Neural cell (in vitro differentiated cells): ENCODE measurements around the gene ACP4. TPM values are rescaled to one million over a fixed set of nuclear protein-coding genes. Genes with fewer than 3 reads are reported as not detected.

ENCODE experiments used
- H2AFZ ChIP-seq: fragments of 200-600, 300-800 bp; sonication (generic), shearing (Covaris generic); 2 replicates; pipeline ENCODE4 v1.6.0; 2014; ENCODE audit warnings: low read depth, mild to moderate bottlenecking, antibody characterized with exemption, low read length, moderate library complexity
- H3F3A ChIP-seq: fragments of 200-600 bp; shearing (Covaris generic); 2 replicates; pipeline ENCODE4 v1.6.1; 2016; ENCODE audit warnings: mild to moderate bottlenecking, moderate library complexity, mixed read lengths, antibody characterized with exemption, low read length; ENCODE audit not compliant: insufficient read depth, poor library complexity, severe bottlenecking
- H3K27ac ChIP-seq: fragments of 200-600, 300-800 bp; sonication (generic), shearing (Covaris generic); 2 replicates; pipeline ENCODE4 v1.5.1; 2014; ENCODE audit warnings: mild to moderate bottlenecking, low read length, moderate library complexity
- H3K27me3 ChIP-seq: fragments of 300-800, 200-600 bp; sonication (generic), shearing (Covaris generic); 2 replicates; pipeline ENCODE4 v1.6.0; 2014; ENCODE audit warnings: mild to moderate bottlenecking, low read depth, low read length, moderate library complexity; ENCODE audit not compliant: insufficient read depth
- H3K36me3 ChIP-seq: fragments of 300-800, 200-600 bp; sonication (generic), shearing (Covaris generic); 2 replicates; pipeline ENCODE4 v1.5.1; 2014; ENCODE audit warnings: mild to moderate bottlenecking, antibody characterized with exemption, low read length, moderate library complexity; ENCODE audit not compliant: insufficient read depth
- H3K4me2 ChIP-seq: fragments of 300-800, 200-600 bp; sonication (generic), shearing (Covaris generic); 2 replicates; pipeline ENCODE4 v1.6.0; 2014; ENCODE audit warnings: mild to moderate bottlenecking, low read length
- H3K4me3 ChIP-seq: fragments of 300-800, 200-600 bp; sonication (generic), shearing (Covaris generic); 2 replicates; pipeline ENCODE4 v1.5.1; 2014; ENCODE audit warnings: mild to moderate bottlenecking, low read length, moderate library complexity
- H3K79me2 ChIP-seq: fragments of 200-600 bp; shearing (Covaris generic); replicated peaks from 2 replicates; pipeline ENCODE4 v1.6.0; 2014; ENCODE audit warnings: mild to moderate bottlenecking, low read length, moderate library complexity; ENCODE audit not compliant: insufficient read depth
- H3K9ac ChIP-seq: fragments of 300-800, 200-600 bp; sonication (generic), shearing (Covaris generic); 2 replicates; pipeline ENCODE4 v1.6.1; 2016; ENCODE audit warnings: mild to moderate bottlenecking, low read length, mixed read lengths
- H3K9me2 ChIP-seq: fragments of 200-600 bp; shearing (Covaris generic); 2 replicates; pipeline ENCODE4 v1.6.1; 2016; ENCODE audit warnings: mild to moderate bottlenecking, low read length, mixed read lengths; ENCODE audit not compliant: insufficient read depth
- H3K9me3 ChIP-seq: fragments of 200-600, 300-800 bp; sonication (generic), shearing (Covaris generic); 2 replicates; pipeline ENCODE4 v1.6.1; 2016; ENCODE audit warnings: mild to moderate bottlenecking, mixed run types, low read length, moderate library complexity, mixed read lengths
- H4K20me1 ChIP-seq: fragments of 200-600 bp; shearing (Covaris generic); 2 replicates; pipeline ENCODE4 v1.6.1; 2016; ENCODE audit warnings: mild to moderate bottlenecking, mixed run types; ENCODE audit not compliant: insufficient read depth
- CTCF ChIP-seq: fragments of 450-650 bp; IDR thresholded peaks from 2 replicates; pipeline ENCODE4 v1.5.1; 2014; ENCODE audit warnings: antibody characterized with exemption, mild to moderate bottlenecking, moderate library complexity; ENCODE audit not compliant: poor library complexity, severe bottlenecking
- EP300 ChIP-seq: fragments of 450-650 bp; conservative IDR thresholded peaks from 2 replicates; pipeline ENCODE4 v1.6.1; 2014; ENCODE audit warnings: antibody characterized with exemption, mild to moderate bottlenecking, moderate library complexity; ENCODE audit not compliant: poor library complexity, severe bottlenecking
- EZH2 ChIP-seq: fragments of 200-600, 300-800 bp; shearing (Covaris generic), sonication (generic); IDR thresholded peaks from 2 replicates; pipeline ENCODE4 v1.6.1; 2014; ENCODE audit warnings: antibody characterized with exemption, low read length, borderline replicate concordance, mild to moderate bottlenecking; ENCODE audit not compliant: insufficient read depth, poor library complexity, severe bottlenecking
- MXI1 ChIP-seq: fragments of 450-650 bp; conservative IDR thresholded peaks from 2 replicates; pipeline ENCODE4 v1.6.1; 2014; ENCODE audit warnings: antibody characterized with exemption, mild to moderate bottlenecking; ENCODE audit not compliant: poor library complexity, severe bottlenecking
- POLR2AphosphoS5 ChIP-seq: IDR thresholded peaks from 2 replicates; pipeline ENCODE4 v1.6.1; 2012
- RAD21 ChIP-seq: fragments of 450-650 bp; conservative IDR thresholded peaks from 2 replicates; pipeline ENCODE4 v1.6.1; 2014; ENCODE audit warnings: antibody characterized with exemption, mild to moderate bottlenecking, moderate library complexity
- REST ChIP-seq: IDR thresholded peaks from 2 replicates; pipeline ENCODE4 v1.6.1; 2012; ENCODE audit warnings: borderline replicate concordance
- SMC3 ChIP-seq: fragments of 450-650 bp; conservative IDR thresholded peaks from 2 replicates; pipeline ENCODE4 v1.6.1; 2014; ENCODE audit warnings: antibody characterized with exemption, mild to moderate bottlenecking, moderate library complexity; ENCODE audit not compliant: poor library complexity
- TAF1 ChIP-seq: IDR thresholded peaks from 2 replicates; pipeline ENCODE4 v1.6.1; 2012; ENCODE audit warnings: low read depth
- polyA plus RNA-seq: library from polyadenylated mRNA; depleted of rRNA; stranded (reverse); fragments of >200 nt; gene quantifications from 2 replicates; pipeline ENCODE4 v1.2.3, GENCODE V29; 2014

ACP4 gene
- polyA plus RNA-seq, 1 donor from 2014 or later = not detected

GRCh38 chr19:50812474-50812873, 22.3 kb downstream of the ACP4 start:
- Histone ChIP-seq H3K27ac (no peak overlapping the region), H3K9me3 (no peaks in the 10 kb centered on the region), H3K4me3 (no peak overlapping the region), H4K20me1 (no peaks in the 10 kb centered on the region), H2AFZ (no peak overlapping the region), H3K4me2 (no peak overlapping the region), H3F3A (no peaks in the 10 kb centered on the region), H3K36me3 (no peaks in the 10 kb centered on the region), H3K9ac (no peak overlapping the region), H3K9me2 (no peaks in the 10 kb centered on the region), H3K79me2 (no peaks in the 10 kb centered on the region), H3K27me3 (peaks cover 7% of the 10 kb centered on the region)
- no peak for TF ChIP-seq EP300
- no peak for TF ChIP-seq TAF1
- no peak for TF ChIP-seq RAD21
- no peak for TF ChIP-seq REST
- TF ChIP-seq EZH2 = no peak
- TF ChIP-seq CTCF = no peak
- TF ChIP-seq POLR2AphosphoS5 = no peak
- no peak for TF ChIP-seq SMC3
- TF ChIP-seq MXI1 = no peak

GRCh38 chr19:50814883-50815282, 24.7 kb downstream of the ACP4 start:
- no peak overlapping the region for H3K4me2 ChIP-seq
- no peaks in the 10 kb centered on the region for H3K9me3 ChIP-seq
- no peak overlapping the region for H3K27ac ChIP-seq
- no peak overlapping the region for H3K4me3 ChIP-seq
- H3K36me3 ChIP-seq = no peaks in the 10 kb centered on the region
- no peaks in the 10 kb centered on the region for H3K9me2 ChIP-seq
- H3F3A ChIP-seq = no peaks in the 10 kb centered on the region
- no peaks in the 10 kb centered on the region for H4K20me1 ChIP-seq
- H3K27me3 ChIP-seq = peaks cover 29% of the 10 kb centered on the region
- H3K79me2 ChIP-seq = no peaks in the 10 kb centered on the region
- H2AFZ ChIP-seq = no peak overlapping the region
- H3K9ac ChIP-seq = no peak overlapping the region
- TF ChIP-seq RAD21 (no peak), POLR2AphosphoS5 (no peak), SMC3 (no peak), TAF1 (no peak), EP300 (no peak), EZH2 (no peak), MXI1 (no peak), CTCF (no peak), REST (no peak)
